K562 (cell line): ENCODE measurements around the gene ERGIC1. TPM values are rescaled to one million over a fixed set of nuclear protein-coding genes. Genes with fewer than 3 reads are reported as not detected.
A peak's percentile ranks its signal among the peaks of the same experiment; 100 is the strongest.

Experiments used
- ATAC-seq: fragments of 200-7000 bp; cut with Tn5 transposase; 3 replicates; pipeline ENCODE4 v1.9.1; 2020; ENCODE audit warnings: moderate library complexity
- BruUV-seq: library from RNA; stranded (reverse); fragments of 400-500 nt; replicated peaks from 2 replicates; lab custom pipeline; 2021; lab: Mats Ljungman, UMichigan
- CTCF ChIA-PET: fragments of 300-600 bp; formaldehyde crosslinking; extraction: SDS; loops from one replicate; lab custom pipeline; 2021; ENCODE audit warnings: low intra/inter-chr PET ratio; lab: Yijun Ruan, JAX
- POLR2A ChIA-PET: fragments of 300-600, 350-650 bp; sonication (Branson Sonifier 250); formaldehyde crosslinking; extraction: SDS; loops from one replicate; lab custom pipeline; 2021; ENCODE audit warnings: antibody characterized with exemption, inconsistent platforms; lab: Yijun Ruan, JAX
- DNase-seq, 4 experiments: peaks; one replicate each; pipeline versions ENCODE4 v3.0.0 to v3.0.0-alpha.2; 2011 to 2018; ENCODE audit warnings: low spot score in 3 of 4, mixed read lengths in 3 of 4; ENCODE audit errors: extremely low read depth in 1 of 4
- FAIRE-seq: peaks from 2 replicates; lab custom pipeline; 2011; peaks lifted over from hg19 to GRCh38; lab: Jason Lieb, UNC
- H2AFZ ChIP-seq: 2 replicates; pipeline ENCODE4 v1.6.0; 2011; ENCODE audit warnings: low read depth, low read length, control low read depth, inconsistent platforms
- H3K27ac ChIP-seq: fragments of 200-600 bp; 3 replicates; pipeline ENCODE4 v1.8.0; 2011; ENCODE audit warnings: low read depth, mild to moderate bottlenecking, control low read depth, inconsistent platforms, low read length, moderate library complexity, mixed read lengths; ENCODE audit errors: extremely low read depth
- H3K27me3 ChIP-seq, 2 experiments: fragments of 300-600 bp in 1 of 2; 2 replicates in 1 of 2; 3 replicates in 1 of 2; pipeline versions ENCODE4 v1.6.0 to v1.8.0; 2011; ENCODE audit warnings: inconsistent platforms in 2 of 2, low read length in 2 of 2, mild to moderate bottlenecking in 1 of 2, mixed read lengths in 1 of 2, moderate library complexity in 1 of 2; ENCODE audit not compliant: control insufficient read depth in 2 of 2, insufficient read depth in 2 of 2
- H3K36me3 ChIP-seq: fragments of 300-600 bp; 3 replicates; pipeline ENCODE4 v1.8.0; 2011; ENCODE audit warnings: mild to moderate bottlenecking, low read length, inconsistent platforms; ENCODE audit not compliant: control insufficient read depth, insufficient read depth
- H3K4me1 ChIP-seq, 2 experiments: fragments of 200-600 bp in 1 of 2; replicated peaks in 1 of 2; 2 replicates in 1 of 2; 3 replicates in 1 of 2; pipeline versions ENCODE4 v1.5.1 to v1.8.0; 2011; ENCODE audit warnings: inconsistent platforms in 2 of 2, low read length in 2 of 2, mild to moderate bottlenecking in 1 of 2, mixed read lengths in 1 of 2, moderate library complexity in 1 of 2; ENCODE audit not compliant: control insufficient read depth in 2 of 2, insufficient read depth in 2 of 2
- H3K4me2 ChIP-seq: 2 replicates; pipeline ENCODE4 v1.6.1; 2011; ENCODE audit warnings: low read length, control low read depth, inconsistent platforms, mixed read lengths; ENCODE audit not compliant: insufficient read depth
- H3K4me3 ChIP-seq: fragments of 200-600 bp; sonication (generic), shearing (Covaris generic); 2 replicates; pipeline ENCODE4 v1.5.1; 2016; ENCODE audit warnings: control low read depth, inconsistent platforms
- H3K79me2 ChIP-seq: fragments of 200-600 bp; 3 replicates; pipeline ENCODE4 v1.8.0; 2011; ENCODE audit warnings: low read length, inconsistent platforms; ENCODE audit not compliant: control insufficient read depth, insufficient read depth
- H3K9ac ChIP-seq, 2 experiments: 2 replicates each; pipeline versions ENCODE4 v1.6.0 to v1.6.1; 2011; ENCODE audit warnings: low read depth in 2 of 2, low read length in 2 of 2, control low read depth in 1 of 2, inconsistent platforms in 1 of 2, mild to moderate bottlenecking in 1 of 2, mixed read lengths in 1 of 2; ENCODE audit not compliant: insufficient read depth in 1 of 2
- H3K9me1 ChIP-seq: one replicate; pipeline ENCODE4 v1.6.0; 2011; ENCODE audit warnings: inconsistent platforms, mild to moderate bottlenecking, low read length, moderate library complexity; ENCODE audit not compliant: control insufficient read depth, insufficient read depth
- H3K9me3 ChIP-seq: replicated peaks from 2 replicates; pipeline ENCODE4 v1.5.1; 2011; ENCODE audit warnings: low read depth, low read length, inconsistent platforms; ENCODE audit not compliant: control insufficient read depth, insufficient read depth
- H4K20me1 ChIP-seq: replicated peaks from 2 replicates; pipeline ENCODE4 v1.6.1; 2011; ENCODE audit warnings: low read length, inconsistent platforms, mixed read lengths; ENCODE audit not compliant: control insufficient read depth, insufficient read depth
- ARID4B ChIP-seq: sonication (generic); formaldehyde crosslinking; IDR thresholded peaks from 2 replicates; pipeline ENCODE4 v1.8.0; 2022; ENCODE audit warnings: mild to moderate bottlenecking, missing genetic modification reagents
- E2F3 ChIP-seq: fragments of 250-450 bp; sonication (Bioruptor Pico); IDR thresholded peaks from 2 replicates; pipeline ENCODE4 v1.4.0; 2020; ENCODE audit warnings: mild to moderate bottlenecking
- GTF2E2 ChIP-seq: fragments of 200-800 bp; sonication (Bioruptor generic); IDR thresholded peaks from 2 replicates; pipeline ENCODE4 v1.6.1; 2016; ENCODE audit warnings: missing genetic modification characterization, missing compliant biosample characterization
- MEF2A ChIP-seq: IDR thresholded peaks from 2 replicates; pipeline ENCODE4 v1.6.1; 2011; ENCODE audit warnings: low read depth, mild to moderate bottlenecking, low read length, moderate library complexity; ENCODE audit not compliant: control insufficient read depth
- MTA3 ChIP-seq: fragments of 450-650 bp; formaldehyde crosslinking; IDR thresholded peaks from 2 replicates; pipeline ENCODE4 v1.6.1; 2017; ENCODE audit warnings: mild to moderate bottlenecking, borderline replicate concordance
- RBM15 ChIP-seq: fragments of 200-400 bp; formaldehyde crosslinking; IDR thresholded peaks from 2 replicates; pipeline ENCODE4 v1.6.1; 2018; ENCODE audit warnings: mild to moderate bottlenecking, low read length, moderate library complexity; ENCODE audit not compliant: insufficient read depth
- RBM17 ChIP-seq: fragments of 200-400 bp; formaldehyde crosslinking; IDR thresholded peaks from 2 replicates; pipeline ENCODE4 v1.6.1; 2017; ENCODE audit warnings: low read depth, mild to moderate bottlenecking, low read length, borderline replicate concordance
- RNF219 ChIP-seq: fragments of 250-450 bp; sonication (Bioruptor Pico); IDR thresholded peaks from 2 replicates; pipeline ENCODE4 v1.5.0; 2022; ENCODE audit warnings: mild to moderate bottlenecking
- RUNX1 ChIP-seq: sonication (generic); IDR thresholded peaks from 2 replicates; pipeline ENCODE4 v1.6.1; 2016; ENCODE audit warnings: antibody characterized with exemption, low read depth
- SMAD1 ChIP-seq: fragments of 150-350 bp; IDR thresholded peaks from 2 replicates; pipeline ENCODE4 v1.6.1; 2014; ENCODE audit warnings: low read length, low read depth; ENCODE audit not compliant: partially characterized antibody
- SUPT5H ChIP-seq: fragments of 450-650 bp; IDR thresholded peaks from 2 replicates; pipeline ENCODE4 v1.6.1; 2016
- ZFPM2 ChIP-seq: fragments of 250-450 bp; sonication (Bioruptor Pico); IDR thresholded peaks from 2 replicates; pipeline ENCODE4 v1.5.1; 2022; ENCODE audit warnings: mild to moderate bottlenecking
- ZNF232 ChIP-seq: sonication (generic); formaldehyde crosslinking; IDR thresholded peaks from 2 replicates; pipeline ENCODE4 v1.8.0; 2022; ENCODE audit warnings: mild to moderate bottlenecking, missing genetic modification reagents
- ZNF274 ChIP-seq: IDR thresholded peaks from 2 replicates; pipeline ENCODE4 v1.6.1; 2011; ENCODE audit warnings: low read depth, mild to moderate bottlenecking, low read length, moderate library complexity, borderline replicate concordance
- ZNF512 ChIP-seq: IDR thresholded peaks from 2 replicates; pipeline ENCODE4 v1.6.1; 2016; ENCODE audit warnings: missing genetic modification characterization, missing compliant biosample characterization
- ZNF717 ChIP-seq: fragments of 250-450 bp; sonication (Bioruptor Pico); IDR thresholded peaks from 2 replicates; pipeline ENCODE4 v1.5.0; 2021
- WGBS: fragments of 100-300 bp; shearing (Covaris generic); methylation state at CpG from one replicate; pipeline ENCODE4 v1.1.6; 2016; ENCODE audit warnings: low coverage, mixed read lengths; ENCODE audit not compliant: insufficient coverage; ENCODE audit errors: missing lambda C conversion rate; 5-methylcytosine and 5-hydroxymethylcytosine counted together
- in situ Hi-C: fragments of 300-500 bp; cut with MboI; formaldehyde crosslinking; loops from 4 replicates; pipeline ENCODE4 v1.15.0; 2018; ENCODE audit warnings: inconsistent platforms, mixed read lengths
- intact Hi-C: fragments of 100-400 bp; cut with micrococcal nuclease; formaldehyde crosslinking; loops from 2 replicates; pipeline ENCODE4 v1.14.2; 2022
- polyA plus RNA-seq, 8 experiments: library from polyadenylated mRNA; depleted of rRNA in 4 of 8; stranded (reverse) in 5 of 8; unstranded in 3 of 8; fragments of >200 nt; fragmentation: Nextera tagmentation in 2 of 8; fragmentation: Illumina TruSeq in 1 of 8; extraction: Ambion mirVana in 2 of 8; extraction: Trizol in 1 of 8; gene quantifications; 2 replicates each; pipeline versions ENCODE4 v1.2.1 to v1.2.3, GENCODE V29; 2011 to 2014; ENCODE audit warnings: inconsistent platforms in 1 of 8, missing spikeins in 1 of 8
- total RNA-seq, 7 experiments: library from RNA; depleted of rRNA in 6 of 7; stranded (reverse); fragments of >200 nt in 6 of 7; fragmentation: Illumina TruSeq in 2 of 7; extraction: Trizol in 2 of 7; gene quantifications; 2 replicates each; pipeline versions ENCODE4 v1.2.1 to v1.2.3, GENCODE V29; 2011 to 2021; ENCODE audit warnings: low replicate concordance in 1 of 7

ERGIC1 gene
- total and polyA plus RNA-seq, 9 of the 15 experiments (the other 6 are each of a cell fraction or from before 2014, with no cell fraction given), result 5.5 to 68.4 (median 36.4) TPM

- DNase-seq (no peak), FAIRE-seq (no peak), ATAC-seq (no peak)
- Histone ChIP-seq H3K9ac (0 out of 4 replicates have a peak overlapping the region, but pooled peaks of 1 of the 2 experiments have one; percentile 31), H3K4me3 (no peak overlapping the region), H3K4me2 (no peak overlapping the region), H3K4me1 (peaks cover 41 to 42% of the 10 kb centered on the region in 2 experiments; a peak in 4 of 5 replicates), H3K27ac (no peak overlapping the region), H3K9me1 (no peaks in the 10 kb centered on the region), H4K20me1 (no peaks in the 10 kb centered on the region), H3K9me3 (no peaks in the 10 kb centered on the region), H3K79me2 (peaks cover 6% of the 10 kb centered on the region; the same call in 1 of the 3 replicates), H3K36me3 (no peaks in the 10 kb centered on the region), H2AFZ (peak overlapping the region; percentile 15; the same call in 1 of the 2 replicates), H3K27me3 (no peaks in the 10 kb centered on the region)
- in situ Hi-C loops (no loop called here), intact Hi-C loops (no loop called here)
- POLR2A ChIA-PET, result interaction anchor here (1.6 to 1.9 kb wide), 2 partner anchors 11 to 28 kb away, joined by 6 to 8 read pairs; partner anchors contain the start of gene DUSP1
- CTCF ChIA-PET, result no interaction called here
- WGBS, result 96% methylated on average over 4 of the region's 6 CpGs
- no TSS peak for BruUV-seq
- TF ChIP-seq RBM17 (no peak), GTF2E2 (tag) (no peak), ZFPM2 (no peak), SUPT5H (no peak), SMAD1 (no peak), RUNX1 (no peak), RBM15 (no peak), RNF219 (CRISPR knock-in tag) (no peak), ZNF232 (CRISPR knock-in tag) (no peak), ZNF717 (CRISPR knock-in tag) (no peak), ARID4B (CRISPR knock-in tag) (no peak), MTA3 (no peak), ZNF274 (no peak), ZNF512 (no peak), MEF2A (no peak), E2F3 (no peak)
Measured at GRCh38 chr5:172799416-172799815, 34.6 kb upstream of the ERGIC1 start.
